ENCODE data around the gene CEP95. TPM values are rescaled to one million over a fixed set of nuclear protein-coding genes. Genes with fewer than 3 reads are reported as not detected.

CEP95 gene
- total RNA-seq, 1 experiment from 2014 or later = 18.5 TPM

- Histone ChIP-seq H3K4me3 (ENCODE audit: insufficient read depth, low read depth, low read length) (no peak overlapping the region), H3K27me3 (ENCODE audit: control insufficient read depth, insufficient read depth, low read length) (no peaks in the 10 kb centered on the region), H3K36me3 (replicated peaks; ENCODE audit: control insufficient read depth, insufficient read depth, low read length) (peaks cover 45% of the 10 kb centered on the region)
- no peak for DNase-seq
Measured at GRCh38 chr17:64500862-64501765, 5.7 kb upstream of the CEP95 start.

GRCh38 chr17:64502021-64502420 is 4.8 kb upstream of the CEP95 start:
- no peak for DNase-seq
- Histone ChIP-seq H3K27me3 (ENCODE audit: control insufficient read depth, insufficient read depth, low read length) (no peaks in the 10 kb centered on the region), H3K4me3 (ENCODE audit: insufficient read depth, low read depth, low read length) (no peak overlapping the region), H3K36me3 (replicated peaks; ENCODE audit: control insufficient read depth, insufficient read depth, low read length) (peaks cover 45% of the 10 kb centered on the region)

- H3K4me3 ChIP-seq (ENCODE audit: insufficient read depth, low read depth, low read length) = no peak overlapping the region
- peaks cover 45% of the 10 kb centered on the region for H3K36me3 ChIP-seq (replicated peaks; ENCODE audit: control insufficient read depth, insufficient read depth, low read length)
- DNase-seq = no peak
- no peaks in the 10 kb centered on the region for H3K27me3 ChIP-seq (ENCODE audit: control insufficient read depth, insufficient read depth, low read length)
Measured at GRCh38 chr17:64502809-64503208, 4.0 kb upstream of the CEP95 start.

- no peaks in the 10 kb centered on the region for H3K27me3 ChIP-seq (ENCODE audit: control insufficient read depth, insufficient read depth, low read length)
- no peak for DNase-seq
- no peak overlapping the region for H3K4me3 ChIP-seq (ENCODE audit: insufficient read depth, low read depth, low read length)
- peaks cover 45% of the 10 kb centered on the region for H3K36me3 ChIP-seq (replicated peaks; ENCODE audit: control insufficient read depth, insufficient read depth, low read length)
Measured at GRCh38 chr17:64503341-64503740, 3.4 kb upstream of the CEP95 start.

- H3K27me3 ChIP-seq (ENCODE audit: control insufficient read depth, insufficient read depth, low read length) = no peaks in the 10 kb centered on the region
- peak overlapping the region; percentile 97 for H3K4me3 ChIP-seq (ENCODE audit: insufficient read depth, low read depth, low read length)
- H3K36me3 ChIP-seq (replicated peaks; ENCODE audit: control insufficient read depth, insufficient read depth, low read length) = peaks cover 47% of the 10 kb centered on the region
- no peak for DNase-seq
Measured at GRCh38 chr17:64503821-64504768, 2.7 kb upstream of the CEP95 start.

- Histone ChIP-seq H3K27me3 (ENCODE audit: control insufficient read depth, insufficient read depth, low read length) (no peaks in the 10 kb centered on the region), H3K36me3 (replicated peaks; ENCODE audit: control insufficient read depth, insufficient read depth, low read length) (peaks cover 47% of the 10 kb centered on the region), H3K4me3 (ENCODE audit: insufficient read depth, low read depth, low read length) (peak overlapping the region; percentile 97)
- no peak for DNase-seq
Measured at GRCh38 chr17:64504769-64505339, 1.9 kb upstream of the CEP95 start.

GRCh38 chr17:64505340-64506200 is 1.2 kb upstream of the CEP95 start:
- peak; percentile 80 for DNase-seq
- peak overlapping the region; percentile 97 for H3K4me3 ChIP-seq (ENCODE audit: insufficient read depth, low read depth, low read length)
- no peaks in the 10 kb centered on the region for H3K27me3 ChIP-seq (ENCODE audit: control insufficient read depth, insufficient read depth, low read length)
- H3K36me3 ChIP-seq (replicated peaks; ENCODE audit: control insufficient read depth, insufficient read depth, low read length) = peaks cover 44% of the 10 kb centered on the region

- peak within 1 kb of the TSS; percentile 97 for H3K4me3 ChIP-seq (ENCODE audit: insufficient read depth, low read depth, low read length)
- H3K27me3 ChIP-seq (ENCODE audit: control insufficient read depth, insufficient read depth, low read length) = no peaks in the 10 kb centered on the region
- DNase-seq = peak; percentile 95
- peaks cover 38% of the 10 kb centered on the region for H3K36me3 ChIP-seq (replicated peaks; ENCODE audit: control insufficient read depth, insufficient read depth, low read length)
Measured at GRCh38 chr17:64506201-64506575, 589 bp upstream of the CEP95 start, which contains the start of gene DDX5. Gene DDX5, minus strand, starts transcription at chr17:64506289. Its CDS starts 170 bp downstream, at chr17:64506119.

GRCh38 chr17:64507413-64507782 is 621 bp downstream of the CEP95 start:
- Histone ChIP-seq H3K4me3 (ENCODE audit: insufficient read depth, low read depth, low read length) (peak overlapping the region; percentile 97), H3K27me3 (ENCODE audit: control insufficient read depth, insufficient read depth, low read length) (no peaks in the 10 kb centered on the region), H3K36me3 (replicated peaks; ENCODE audit: control insufficient read depth, insufficient read depth, low read length) (peaks cover 30% of the 10 kb centered on the region)
- DNase-seq = peak; percentile 51

GRCh38 chr17:64508683-64509082 is 1.9 kb downstream of the CEP95 start:
- H3K27me3 ChIP-seq (ENCODE audit: control insufficient read depth, insufficient read depth, low read length) = no peaks in the 10 kb centered on the region
- DNase-seq = no peak
- peaks cover 23% of the 10 kb centered on the region for H3K36me3 ChIP-seq (replicated peaks; ENCODE audit: control insufficient read depth, insufficient read depth, low read length)
- H3K4me3 ChIP-seq (ENCODE audit: insufficient read depth, low read depth, low read length) = no peak overlapping the region; the same call in 1 of the 2 replicates

- Histone ChIP-seq H3K36me3 (replicated peaks; ENCODE audit: control insufficient read depth, insufficient read depth, low read length) (peaks cover 20% of the 10 kb centered on the region), H3K27me3 (ENCODE audit: control insufficient read depth, insufficient read depth, low read length) (no peaks in the 10 kb centered on the region), H3K4me3 (ENCODE audit: insufficient read depth, low read depth, low read length) (no peak overlapping the region)
- DNase-seq = no peak
Measured at GRCh38 chr17:64509179-64509578, 2.4 kb downstream of the CEP95 start.

GRCh38 chr17:64515419-64515818 is 8.6 kb downstream of the CEP95 start:
- H3K36me3 ChIP-seq (replicated peaks; ENCODE audit: control insufficient read depth, insufficient read depth, low read length) = peaks cover 26% of the 10 kb centered on the region
- no peaks in the 10 kb centered on the region for H3K27me3 ChIP-seq (ENCODE audit: control insufficient read depth, insufficient read depth, low read length)
- H3K4me3 ChIP-seq (ENCODE audit: insufficient read depth, low read depth, low read length) = no peak overlapping the region
- DNase-seq = no peak

- H3K27me3 ChIP-seq (ENCODE audit: control insufficient read depth, insufficient read depth, low read length) = no peaks in the 10 kb centered on the region
- H3K36me3 ChIP-seq (replicated peaks; ENCODE audit: control insufficient read depth, insufficient read depth, low read length) = peaks cover 26% of the 10 kb centered on the region
- DNase-seq = no peak
- H3K4me3 ChIP-seq (ENCODE audit: insufficient read depth, low read depth, low read length) = no peak overlapping the region
Measured at GRCh38 chr17:64515829-64516228, 9.1 kb downstream of the CEP95 start.

GRCh38 chr17:64519601-64520000 is 12.8 kb downstream of the CEP95 start:
- no peak overlapping the region for H3K4me3 ChIP-seq (ENCODE audit: insufficient read depth, low read depth, low read length)
- H3K27me3 ChIP-seq (ENCODE audit: control insufficient read depth, insufficient read depth, low read length) = no peaks in the 10 kb centered on the region
- H3K36me3 ChIP-seq (replicated peaks; ENCODE audit: control insufficient read depth, insufficient read depth, low read length) = peaks cover 29% of the 10 kb centered on the region
- no peak for DNase-seq

Data from H7 (cell line).